CD4-positive, alpha-beta T cell treated with Interleukin-17A for 1 hour (primary cell): ENCODE measurements around the gene ZNF638.
A peak's percentile ranks its signal among the peaks of the same experiment; 100 is the strongest.
"Not testable (repeated sequence)": the region's sequence is repeated elsewhere in the genome, so short reads cannot be mapped to it uniquely, and the experiment has no call there.

Source experiments
- DNase-seq: peaks from one replicate; pipeline ENCODE4 v3.0.0-alpha.2; 2020

The ZNF638 gene

GRCh38 chr2:71402427-71402826, 70.8 kb downstream of the ZNF638 start:
- DNase-seq, result no peak

DNA sequence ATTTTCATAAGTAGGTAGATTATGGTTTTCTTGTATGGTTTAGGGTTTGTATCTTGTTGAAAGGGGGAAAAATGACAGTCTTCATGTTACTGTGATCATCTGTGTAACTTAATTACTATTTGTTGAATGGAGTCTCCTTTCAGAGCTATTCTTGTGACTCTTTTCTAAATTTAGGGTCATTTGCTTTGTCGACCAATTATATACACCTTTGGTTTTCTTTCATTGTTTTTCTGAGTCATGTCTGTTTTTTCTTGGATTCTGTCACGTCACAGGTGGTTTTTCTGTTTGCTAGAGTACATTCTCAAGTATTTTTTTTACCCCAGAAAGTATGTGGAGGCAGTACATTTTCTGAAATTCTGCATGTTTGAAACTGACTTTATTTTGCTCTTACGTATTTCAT, 78.0 kb downstream of the ZNF638 start:
- DNase-seq, result no peak

DNA sequence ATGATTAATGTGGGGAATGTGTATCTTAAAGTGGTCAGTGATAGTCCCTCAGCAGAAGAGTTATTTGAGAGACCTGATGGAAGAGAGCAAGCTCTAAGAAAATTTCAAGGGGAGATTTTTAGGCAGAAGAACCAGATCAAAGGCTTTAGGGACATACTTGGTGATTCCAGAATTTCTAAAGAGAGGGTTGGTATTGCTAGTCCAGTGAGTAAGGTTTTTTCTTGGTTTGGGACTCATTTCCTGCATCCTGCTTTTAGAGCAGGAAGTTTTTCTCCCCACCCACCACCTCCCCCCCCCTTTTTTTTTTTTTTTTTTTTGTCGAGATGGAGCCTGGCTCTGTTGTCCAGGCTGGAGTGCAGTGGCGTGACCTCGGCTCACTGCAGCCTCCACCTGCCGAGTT, 79.1 kb downstream of the ZNF638 start:
- DNase-seq, result no peak

- peak; percentile 61 for DNase-seq
Observed at GRCh38 chr2:71416866-71417265, 85.3 kb downstream of the ZNF638 start.

- peak; percentile 18 for DNase-seq
Observed at GRCh38 chr2:71417300-71418202, 86.0 kb downstream of the ZNF638 start.

DNA sequence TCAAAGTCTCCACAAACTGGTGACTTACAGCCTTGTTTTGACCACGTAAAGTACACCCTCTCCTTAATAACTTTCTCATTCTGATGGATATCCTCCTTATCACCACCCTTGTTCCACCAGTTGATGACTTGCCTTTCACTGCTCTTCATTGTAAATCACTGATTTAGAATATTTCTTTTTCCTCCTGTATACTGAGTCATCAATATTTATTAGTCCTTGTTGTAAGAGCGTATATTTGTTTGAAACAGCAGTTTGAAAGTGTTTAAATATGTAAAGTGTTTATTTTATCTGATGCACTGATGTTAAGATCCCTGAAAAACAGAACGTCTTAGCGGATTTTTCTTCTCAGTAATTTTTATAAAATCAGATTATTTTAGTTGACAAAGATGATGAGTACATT, 87.6 kb downstream of the ZNF638 start:
- DNase-seq, result no peak

- no peak for DNase-seq
Observed at GRCh38 chr2:71419976-71420375, 88.4 kb downstream of the ZNF638 start.

DNA sequence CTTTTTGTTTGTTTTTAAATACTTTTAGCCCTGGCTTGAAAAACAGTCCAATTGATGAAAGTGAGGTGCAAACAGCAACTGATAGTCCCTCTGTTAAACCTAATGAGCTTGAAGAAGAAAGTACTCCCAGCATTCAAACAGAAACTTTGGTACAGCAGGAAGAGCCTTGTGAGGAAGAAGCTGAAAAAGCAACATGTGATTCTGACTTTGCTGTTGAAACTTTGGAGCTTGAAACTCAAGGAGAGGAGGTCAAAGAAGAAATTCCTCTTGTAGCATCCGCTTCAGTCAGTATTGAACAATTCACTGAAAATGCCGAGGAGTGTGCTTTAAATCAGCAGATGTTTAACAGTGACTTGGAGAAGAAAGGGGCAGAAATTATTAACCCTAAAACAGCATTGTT, 91.2 kb downstream of the ZNF638 start:
- DNase-seq, result no peak

GRCh38 chr2:71423817-71424420, 92.3 kb downstream of the ZNF638 start:
- no peak for DNase-seq

DNA sequence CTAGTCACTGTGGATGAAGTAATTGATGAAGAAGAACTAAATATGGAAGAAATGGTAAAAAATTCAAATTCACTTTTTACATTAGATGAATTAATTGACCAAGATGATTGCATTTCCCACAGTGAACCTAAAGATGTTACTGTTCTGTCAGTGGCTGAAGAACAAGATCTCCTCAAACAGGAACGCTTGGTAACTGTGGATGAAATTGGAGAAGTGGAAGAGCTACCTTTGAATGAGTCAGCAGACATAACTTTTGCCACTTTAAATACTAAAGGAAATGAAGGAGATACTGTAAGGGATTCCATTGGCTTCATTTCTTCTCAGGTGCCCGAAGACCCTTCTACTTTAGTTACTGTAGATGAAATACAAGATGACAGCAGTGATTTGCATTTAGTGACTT, 95.1 kb downstream of the ZNF638 start:
- no peak for DNase-seq

- no peak for DNase-seq
Observed at GRCh38 chr2:71428472-71429383, 97.1 kb downstream of the ZNF638 start.

DNA sequence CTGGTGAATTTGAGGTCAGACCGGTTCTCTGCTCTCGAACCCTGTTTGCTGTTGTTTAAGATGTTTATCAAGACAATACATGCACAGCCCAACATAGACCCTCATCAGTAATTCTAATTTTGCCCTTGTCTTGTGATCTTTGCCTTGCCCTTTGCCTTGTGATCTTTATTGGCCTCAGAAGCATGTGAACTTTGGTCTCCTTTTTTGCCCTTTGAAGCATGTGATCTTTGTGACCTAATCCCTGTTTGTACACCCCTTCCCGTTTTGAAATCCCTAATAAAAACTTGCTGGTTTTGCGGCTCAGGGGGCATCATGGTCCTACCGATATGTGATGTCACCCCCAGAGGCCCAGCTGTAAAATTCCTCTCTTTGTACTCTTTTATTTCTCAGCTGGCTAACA, 113.6 kb downstream of the ZNF638 start:
- not testable (repeated sequence) for DNase-seq

DNA sequence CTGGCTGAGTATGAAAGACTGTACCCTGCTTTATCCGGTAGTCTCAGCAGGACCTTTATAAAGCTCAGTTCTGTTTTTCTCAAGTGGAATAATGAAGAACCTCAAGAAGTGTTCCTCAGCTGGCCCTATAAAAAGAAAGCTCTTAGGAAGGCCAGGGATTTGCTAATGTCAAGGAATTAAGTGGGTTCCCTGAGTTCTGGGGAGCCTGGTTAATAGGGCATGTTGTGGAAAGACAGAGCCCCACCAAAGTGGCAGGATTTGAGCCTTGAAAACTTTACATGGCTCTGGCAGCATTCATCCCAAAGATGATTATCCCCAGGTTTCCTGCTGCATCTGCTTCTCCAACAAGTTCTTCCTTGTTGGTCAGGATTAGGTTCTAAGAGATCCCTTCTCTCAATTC, 114.9 kb downstream of the ZNF638 start:
- no peak for DNase-seq

GRCh38 chr2:71449343-71449742, 117.8 kb downstream of the ZNF638 start:
- peak; percentile 11 for DNase-seq

DNA sequence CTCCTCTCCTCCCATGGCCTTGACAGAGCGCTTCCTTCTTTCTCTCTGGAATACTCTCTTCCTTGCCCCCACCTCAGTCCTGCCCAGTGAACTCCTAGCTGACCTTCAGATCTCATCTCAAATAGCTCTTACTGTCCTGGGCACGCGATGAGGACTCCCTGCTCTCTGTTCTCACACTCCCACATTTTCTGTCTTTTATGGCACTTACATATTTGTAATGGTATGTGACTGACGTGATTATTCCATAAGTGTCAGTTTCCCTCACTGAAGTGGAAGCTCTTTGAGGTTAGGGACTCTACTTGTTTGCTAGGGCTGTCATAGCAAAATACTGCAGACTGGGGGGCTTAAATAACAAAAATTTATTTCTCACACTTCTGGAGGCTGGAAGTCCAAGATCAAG, 120.1 kb downstream of the ZNF638 start:
- no peak for DNase-seq

- no peak for DNase-seq
Observed at GRCh38 chr2:71452565-71452964, 121.0 kb downstream of the ZNF638 start.

GRCh38 chr2:71453404-71454220, 122.0 kb downstream of the ZNF638 start, which contains the start of gene DYSF:
Gene DYSF, plus strand, starts transcription at chr2:71453561.
- no peak for DNase-seq

- DNase-seq, result no peak
Observed at GRCh38 chr2:71454221-71455010, 122.8 kb downstream of the ZNF638 start.

- no peak for DNase-seq
Observed at GRCh38 chr2:71455011-71455740, 123.6 kb downstream of the ZNF638 start.

- DNase-seq, result no peak
Observed at GRCh38 chr2:71455741-71456569, 124.4 kb downstream of the ZNF638 start.
